HepG2 (cell line): Measurements from ENCODE around the gene KIAA0232. TPM values are rescaled to one million over a fixed set of nuclear protein-coding genes. Genes with fewer than 3 reads are reported as not detected.

Source experiments
- ATAC-seq: fragments of 200-7000 bp; cut with Tn5 transposase; 3 replicates; pipeline ENCODE4 v1.9.1; 2020; ENCODE audit warnings: mild to moderate bottlenecking, moderate library complexity
- BruUV-seq: library from RNA; stranded (reverse); fragments of 400-500 nt; replicated peaks from 2 replicates; lab custom pipeline; 2021; lab: Mats Ljungman, UMichigan
- CTCF ChIA-PET: fragments of 300-600 bp; formaldehyde crosslinking; extraction: SDS; loops from one replicate; lab custom pipeline; 2021; ENCODE audit warnings: low total read pairs, inconsistent platforms, low intra/inter-chr PET ratio; lab: Yijun Ruan, JAX
- POLR2A ChIA-PET: fragments of 350-600 bp; sonication (Branson Sonifier 250); formaldehyde crosslinking; loops from one replicate; lab custom pipeline; 2020; ENCODE audit warnings: antibody characterized with exemption, inconsistent platforms; lab: Yijun Ruan, JAX
- DNase-seq: peaks from one replicate; pipeline ENCODE4 v3.0.0-alpha.2; 2015; ENCODE audit warnings: low spot score
- FAIRE-seq: peaks from 3 replicates; lab custom pipeline; 2011; peaks lifted over from hg19 to GRCh38; lab: Jason Lieb, UNC
- H2AFZ ChIP-seq: one replicate; pipeline ENCODE4 v1.6.1; 2011; ENCODE audit warnings: low read length, inconsistent platforms
- H3K27ac ChIP-seq: fragments of 300-600 bp; 3 replicates; pipeline ENCODE4 v1.8.0; 2011; ENCODE audit warnings: mixed run types, mild to moderate bottlenecking, mixed read lengths, low read length, inconsistent platforms; ENCODE audit not compliant: insufficient read depth; ENCODE audit errors: extremely low read length
- H3K27me3 ChIP-seq, 2 experiments: fragments of 200-600 bp in 1 of 2; 2 replicates in 1 of 2; 3 replicates in 1 of 2; pipeline versions ENCODE4 v1.6.0 to v1.8.0; 2011; ENCODE audit warnings: low read length in 2 of 2, mild to moderate bottlenecking in 2 of 2, moderate library complexity in 2 of 2, inconsistent platforms in 1 of 2; ENCODE audit not compliant: insufficient read depth in 2 of 2, control insufficient read depth in 1 of 2
- H3K36me3 ChIP-seq, 2 experiments: fragments of 200-600 bp in 1 of 2; replicated peaks in 1 of 2; 2 replicates in 1 of 2; 3 replicates in 1 of 2; pipeline versions ENCODE4 v1.5.1 to v1.8.0; 2011; ENCODE audit warnings: low read length in 2 of 2, inconsistent platforms in 1 of 2; ENCODE audit not compliant: insufficient read depth in 2 of 2, control insufficient read depth in 1 of 2
- H3K4me1 ChIP-seq: 2 replicates; pipeline ENCODE4 v1.5.1; 2012; ENCODE audit warnings: low read length, inconsistent platforms; ENCODE audit not compliant: insufficient read depth
- H3K4me2 ChIP-seq: 2 replicates; pipeline ENCODE4 v1.6.0; 2011; ENCODE audit warnings: low read depth, low read length, inconsistent platforms
- H3K4me3 ChIP-seq, 3 experiments: fragments of 200-600 bp in 1 of 3; sonication (generic), shearing (Covaris generic) in 1 of 3; replicated peaks in 1 of 3; 2 replicates each; pipeline ENCODE4 v1.5.1; 2011 to 2016; ENCODE audit warnings: low read length in 3 of 3, inconsistent platforms in 2 of 3, low read depth in 2 of 3, mild to moderate bottlenecking in 2 of 3, control low read depth in 1 of 3, mixed read lengths in 1 of 3; ENCODE audit not compliant: insufficient read depth in 1 of 3
- H3K79me2 ChIP-seq: one replicate; pipeline ENCODE4 v1.6.1; 2011; ENCODE audit warnings: low read length, inconsistent platforms; ENCODE audit not compliant: insufficient read depth
- H3K9ac ChIP-seq: 2 replicates; pipeline ENCODE4 v1.6.0; 2011; ENCODE audit warnings: mild to moderate bottlenecking, low read depth, low read length, inconsistent platforms; ENCODE audit not compliant: insufficient read depth
- H3K9me3 ChIP-seq: 2 replicates; pipeline ENCODE4 v1.5.1; 2012; ENCODE audit warnings: mild to moderate bottlenecking, low read length
- H4K20me1 ChIP-seq: 2 replicates; pipeline ENCODE4 v1.6.0; 2011; ENCODE audit warnings: inconsistent platforms, mild to moderate bottlenecking, low read length, moderate library complexity; ENCODE audit not compliant: insufficient read depth
- CEBPB ChIP-seq: IDR thresholded peaks from 2 replicates; pipeline ENCODE4 v1.6.1; 2011; ENCODE audit warnings: low read depth, low read length, improper control_type of control experiment, borderline replicate concordance
- CEBPG ChIP-seq: IDR thresholded peaks from 2 replicates; pipeline ENCODE4 v1.6.1; 2016
- FOSL2 ChIP-seq: sonication (generic); formaldehyde crosslinking; IDR thresholded peaks from 2 replicates; pipeline ENCODE4 v1.4.0; 2020; ENCODE audit warnings: missing genetic modification reagents
- FOXC1 ChIP-seq: sonication (generic); formaldehyde crosslinking; IDR thresholded peaks from 2 replicates; pipeline ENCODE4 v1.8.0; 2022; ENCODE audit warnings: mild to moderate bottlenecking, missing genetic modification reagents, borderline replicate concordance
- JUNB ChIP-seq: sonication (generic); formaldehyde crosslinking; IDR thresholded peaks from 2 replicates; pipeline ENCODE4 v1.8.0; 2022; ENCODE audit warnings: missing genetic modification reagents, mild to moderate bottlenecking, borderline replicate concordance
- RBM22 ChIP-seq: fragments of 200-400 bp; formaldehyde crosslinking; optimal IDR thresholded peaks from 2 replicates; pipeline ENCODE3; 2017; ENCODE audit warnings: mild to moderate bottlenecking, low read length, moderate library complexity
- TAF1 ChIP-seq: sonication (generic); formaldehyde crosslinking; IDR thresholded peaks from 2 replicates; pipeline ENCODE4 v1.4.0; 2020; ENCODE audit warnings: missing genetic modification reagents
- ZC3H13 ChIP-seq: sonication (generic); formaldehyde crosslinking; IDR thresholded peaks from 2 replicates; pipeline ENCODE4 v1.8.1; 2023; ENCODE audit warnings: mild to moderate bottlenecking, missing genetic modification reagents, moderate library complexity
- ZNF121 ChIP-seq: sonication (generic); formaldehyde crosslinking; IDR thresholded peaks from 2 replicates; pipeline ENCODE4 v1.5.0; 2020; ENCODE audit warnings: mild to moderate bottlenecking, missing genetic modification reagents
- ZNF225 ChIP-seq: sonication (generic); formaldehyde crosslinking; IDR thresholded peaks from 2 replicates; pipeline ENCODE4 v1.4.0; 2020; ENCODE audit warnings: mild to moderate bottlenecking, missing genetic modification reagents
- ZNF30 ChIP-seq: sonication (generic); formaldehyde crosslinking; IDR thresholded peaks from 2 replicates; pipeline ENCODE4 v1.5.0; 2020; ENCODE audit warnings: mild to moderate bottlenecking, missing genetic modification reagents
- WGBS: methylation state at CpG from one replicate; pipeline ENCODE4 v1.1.6; 2017; ENCODE audit warnings: low lambda C conversion rate; 5-methylcytosine and 5-hydroxymethylcytosine counted together
- in situ Hi-C: cut with HindIII; loops from 2 replicates; pipeline ENCODE4 v1.10.0; 2017; ENCODE audit warnings: low pct_unique_long_range_greater_than_20kb; ENCODE audit not compliant: extremely low pct_ligation_motif_present
- intact Hi-C: fragments of 100-400 bp; cut with micrococcal nuclease; formaldehyde crosslinking; loops from one replicate; pipeline ENCODE4 v1.10.0; 2022; ENCODE audit not compliant: unreplicated experiment
- polyA plus RNA-seq, 8 experiments: library from polyadenylated mRNA; depleted of rRNA in 3 of 8; stranded (reverse) in 7 of 8; unstranded in 1 of 8; fragments of >200 nt; fragmentation: Illumina TruSeq in 4 of 8; extraction: Trizol in 4 of 8; gene quantifications; 2 replicates each; pipeline versions ENCODE4 v1.2.1 to v1.2.3, GENCODE V29; 2011 to 2016; ENCODE audit warnings: low read depth in 4 of 8, missing spikeins in 1 of 8, mixed read lengths in 1 of 8; ENCODE audit not compliant: insufficient read depth in 1 of 8
- total RNA-seq, 5 experiments: library from RNA; depleted of rRNA; stranded (reverse); fragments of >200 nt; fragmentation: Illumina TruSeq; extraction: Trizol; gene quantifications; 2 replicates each; pipeline ENCODE4 v1.2.3, GENCODE V29; 2016; ENCODE audit warnings: low read depth in 1 of 5
- TF ChIP-seq, protein P1 (sequence below): sonication (generic); formaldehyde crosslinking; IDR thresholded peaks from 2 replicates; pipeline ENCODE4 v1.8.0; 2022; ENCODE audit warnings: mild to moderate bottlenecking, missing genetic modification reagents, borderline replicate concordance

KIAA0232 gene
- total and polyA plus RNA-seq, 2 of the 13 experiments (the other 11 are each of a cell fraction or from before 2014, with no cell fraction given): 7.8 to 17.1 TPM

DNA sequence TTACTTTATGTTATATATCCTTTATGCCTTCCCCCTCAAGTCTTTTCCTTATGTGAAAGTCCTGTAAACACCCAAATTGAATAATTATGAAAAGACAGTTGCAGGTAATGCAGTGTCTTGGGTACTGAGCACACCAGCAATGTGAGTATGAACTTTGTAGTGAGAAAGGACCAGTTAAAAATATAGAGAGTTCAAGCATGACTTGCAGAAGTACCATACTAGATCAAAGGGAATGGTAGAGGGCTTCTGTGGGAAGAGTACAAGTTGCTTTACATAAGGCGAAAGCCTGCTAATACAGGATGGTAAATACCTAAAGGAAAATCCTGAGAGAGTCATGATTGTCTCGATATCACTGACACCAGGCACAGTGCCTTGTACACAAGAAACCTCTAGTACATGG, 25.7 kb downstream of the KIAA0232 start (continued):
- no peak for TF ChIP-seq ZC3H13 (CRISPR knock-in tag)
- no peak for TF ChIP-seq ZNF30 (CRISPR knock-in tag)
- no peak for TF ChIP-seq FOSL2 (CRISPR knock-in tag)
- no peak for TF ChIP-seq FOXC1 (CRISPR knock-in tag)
- TF ChIP-seq, all 625 proteins: peak for 0

DNA sequence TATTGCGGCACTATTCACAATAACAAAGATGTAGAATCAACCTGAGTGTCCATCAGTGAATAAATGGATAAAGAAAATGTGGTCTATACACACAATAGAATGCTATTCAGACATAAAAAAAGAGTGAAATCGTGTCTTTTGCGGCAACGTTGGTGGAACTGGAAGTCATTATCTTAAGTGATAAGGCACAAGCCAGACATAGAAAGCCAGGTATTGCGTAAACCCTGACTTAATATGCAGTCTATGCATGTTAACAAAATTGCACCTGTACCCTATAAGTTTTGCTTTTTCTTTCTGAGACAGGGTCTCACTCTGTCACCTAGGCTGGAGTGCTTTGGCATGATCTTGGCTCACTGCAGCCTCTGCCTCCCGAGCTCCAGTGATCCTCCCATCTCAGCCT, 28.6 kb downstream of the KIAA0232 start:
- TF ChIP-seq ZNF121 (CRISPR knock-in tag): no peak
- no peak for TF ChIP-seq TAF1 (CRISPR knock-in tag)
- no peak for TF ChIP-seq ZNF225 (CRISPR knock-in tag)
- TF ChIP-seq RBM22: peak; percentile 31
- TF ChIP-seq CEBPG (CRISPR knock-in tag): peak; percentile 29; the same call in 1 of the 2 replicates
- TF ChIP-seq, protein P1, sequence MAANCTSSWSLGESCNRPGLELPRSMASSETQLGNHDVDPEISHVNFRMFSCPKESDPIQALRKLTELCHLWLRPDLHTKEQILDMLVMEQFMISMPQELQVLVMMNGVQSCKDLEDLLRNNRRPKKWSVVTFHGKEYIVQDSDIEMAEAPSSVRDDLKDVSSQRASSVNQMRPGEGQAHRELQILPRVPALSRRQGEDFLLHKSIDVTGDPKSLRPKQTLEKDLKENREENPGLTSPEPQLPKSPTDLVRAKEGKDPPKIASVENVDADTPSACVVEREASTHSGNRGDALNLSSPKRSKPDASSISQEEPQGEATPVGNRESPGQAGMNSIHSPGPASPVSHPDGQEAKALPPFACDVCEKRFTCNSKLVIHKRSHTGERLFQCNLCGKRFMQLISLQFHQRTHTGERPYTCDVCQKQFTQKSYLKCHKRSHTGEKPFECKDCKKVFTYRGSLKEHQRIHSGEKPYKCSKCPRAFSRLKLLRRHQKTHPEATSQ (CRISPR knock-in tag): no peak
- no peak for TF ChIP-seq JUNB (CRISPR knock-in tag)
- peak; percentile 54 for TF ChIP-seq CEBPB
- no peaks in the 10 kb centered on the region for H3K27me3 ChIP-seq
- peaks cover 23% of the 10 kb centered on the region; the same call in 1 of the 2 replicates for H3K4me1 ChIP-seq
- H4K20me1 ChIP-seq: peaks cover 9% of the 10 kb centered on the region
- no peak overlapping the region for H3K4me3 ChIP-seq
- CTCF ChIA-PET: no interaction called here
- H3K4me2 ChIP-seq: no peak overlapping the region
- H3K79me2 ChIP-seq: peaks cover 81% of the 10 kb centered on the region
- POLR2A ChIA-PET: no interaction called here
- WGBS: 96% methylated on average over 6 of the region's 6 CpGs
- no peak overlapping the region for H3K27ac ChIP-seq
- no TSS peak for BruUV-seq
- H3K9me3 ChIP-seq: no peaks in the 10 kb centered on the region
- no peak overlapping the region for H2AFZ ChIP-seq
- no peak overlapping the region for H3K9ac ChIP-seq
- ATAC-seq: no peak
- H3K36me3 ChIP-seq: no peaks in the 10 kb centered on the region; a peak in 1 of 5 replicates
- intact Hi-C loops: no loop called here
- DNase-seq: no peak
- FAIRE-seq: no peak
- in situ Hi-C loops: no loop called here
